ENCODE results near the gene UFC1. TPM values are rescaled to one million over a fixed set of nuclear protein-coding genes. Genes with fewer than 3 reads are reported as not detected.

UFC1 gene
- total and polyA plus RNA-seq, 2 donors from 2014 or later: 96.9 to 175 TPM

DNA sequence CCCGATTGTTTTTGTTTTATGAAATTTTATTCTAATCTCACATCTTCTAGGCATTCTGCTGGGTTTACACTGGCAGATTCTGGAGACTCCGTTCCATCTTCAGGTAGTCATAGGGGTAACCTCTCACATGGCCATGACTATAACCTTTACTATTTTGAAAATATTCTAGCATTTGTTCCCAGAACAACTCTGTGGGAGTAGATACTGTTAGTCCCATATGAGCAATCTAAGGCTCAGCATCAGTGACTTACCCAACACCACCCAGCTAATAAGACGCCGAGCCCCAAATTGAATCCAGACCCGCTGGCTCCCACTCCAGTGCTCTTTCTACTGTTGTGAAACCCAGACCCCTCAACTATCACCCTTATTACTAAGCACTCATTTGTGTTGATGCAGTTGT, 35.3 kb downstream of the UFC1 start:
- Histone ChIP-seq H3K27ac (ENCODE audit: low read depth in 2 of 2, low read length in 2 of 2) (no peak overlapping the region), H3K9me3 (ENCODE audit: control insufficient read depth in 2 of 3, insufficient read depth in 1 of 3, low read length in 3 of 3) (no peaks in the 10 kb centered on the region), H3K36me3 (ENCODE audit: control insufficient read depth in 2 of 3, insufficient read depth in 3 of 3, low read length in 3 of 3) (no peaks in the 10 kb centered on the region), H3K4me1 (ENCODE audit: control insufficient read depth in 2 of 3, insufficient read depth in 2 of 3, low read depth in 1 of 3, low read length in 3 of 3) (peaks cover 0 to 5% (median 2%) of the 10 kb centered on the region in 3 donors), H3K27me3 (ENCODE audit: control insufficient read depth, insufficient read depth, low read length) (no peaks in the 10 kb centered on the region), H3K4me3 (ENCODE audit: low read length in 3 of 3) (no peak overlapping the region), H3K9ac (ENCODE audit: low read length in 3 of 3) (no peak overlapping the region)
- no peak for FAIRE-seq
- TF ChIP-seq, protein P1, sequence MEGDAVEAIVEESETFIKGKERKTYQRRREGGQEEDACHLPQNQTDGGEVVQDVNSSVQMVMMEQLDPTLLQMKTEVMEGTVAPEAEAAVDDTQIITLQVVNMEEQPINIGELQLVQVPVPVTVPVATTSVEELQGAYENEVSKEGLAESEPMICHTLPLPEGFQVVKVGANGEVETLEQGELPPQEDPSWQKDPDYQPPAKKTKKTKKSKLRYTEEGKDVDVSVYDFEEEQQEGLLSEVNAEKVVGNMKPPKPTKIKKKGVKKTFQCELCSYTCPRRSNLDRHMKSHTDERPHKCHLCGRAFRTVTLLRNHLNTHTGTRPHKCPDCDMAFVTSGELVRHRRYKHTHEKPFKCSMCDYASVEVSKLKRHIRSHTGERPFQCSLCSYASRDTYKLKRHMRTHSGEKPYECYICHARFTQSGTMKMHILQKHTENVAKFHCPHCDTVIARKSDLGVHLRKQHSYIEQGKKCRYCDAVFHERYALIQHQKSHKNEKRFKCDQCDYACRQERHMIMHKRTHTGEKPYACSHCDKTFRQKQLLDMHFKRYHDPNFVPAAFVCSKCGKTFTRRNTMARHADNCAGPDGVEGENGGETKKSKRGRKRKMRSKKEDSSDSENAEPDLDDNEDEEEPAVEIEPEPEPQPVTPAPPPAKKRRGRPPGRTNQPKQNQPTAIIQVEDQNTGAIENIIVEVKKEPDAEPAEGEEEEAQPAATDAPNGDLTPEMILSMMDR (IDR thresholded peaks at IDR 0.05; ENCODE audit: borderline replicate concordance, extremely low read depth, insufficient read depth): no peak
- intact Hi-C loops (cut with DNase I): no loop called here
- DNase-seq: peak in 1 of 5 donors; percentile 14

DNA sequence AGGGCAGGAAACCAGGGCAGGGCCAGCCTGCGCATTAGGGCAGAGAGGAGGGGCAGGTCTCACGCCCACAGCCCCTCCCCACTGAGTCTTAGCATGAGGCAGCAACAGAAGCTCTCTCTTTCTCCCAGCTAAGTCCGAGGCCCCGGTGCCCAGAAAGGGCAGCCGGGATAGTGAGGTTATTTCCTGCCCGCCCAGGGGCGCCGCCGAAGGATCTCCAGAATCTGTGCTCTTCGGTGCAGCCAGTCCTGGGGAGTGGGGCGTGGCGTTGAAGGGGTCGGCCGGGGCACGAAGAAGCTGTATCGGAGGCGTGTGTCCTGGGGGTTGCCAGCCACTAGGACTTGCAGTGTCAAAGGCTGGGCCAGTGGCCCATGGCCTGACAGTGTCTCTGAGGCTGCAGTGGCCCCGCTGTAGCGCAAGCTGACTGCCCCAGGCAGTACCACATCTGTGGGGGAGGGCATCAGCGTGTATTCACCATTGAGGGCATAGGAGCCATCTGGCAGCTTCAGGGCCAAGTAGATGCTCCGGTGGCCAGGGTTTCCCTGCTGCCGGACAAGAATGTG, 37.3 kb downstream of the UFC1 start:
- DNase-seq: peak in 1 of 5 donors; percentile 68
- no peaks in the 10 kb centered on the region for H3K27me3 ChIP-seq (ENCODE audit: control insufficient read depth, insufficient read depth, low read length)
- no peak overlapping the region for H3K4me3 ChIP-seq (ENCODE audit: low read length in 3 of 3)
- H3K9me3 ChIP-seq (ENCODE audit: control insufficient read depth in 2 of 3, insufficient read depth in 1 of 3, low read length in 3 of 3): no peaks in the 10 kb centered on the region
- H3K27ac ChIP-seq (ENCODE audit: low read depth in 2 of 2, low read length in 2 of 2): no peak overlapping the region
- intact Hi-C loops (cut with DNase I): no loop called here
- no peak for FAIRE-seq
- peaks cover 0 to 5% (median 2%) of the 10 kb centered on the region in 3 donors for H3K4me1 ChIP-seq (ENCODE audit: control insufficient read depth in 2 of 3, insufficient read depth in 2 of 3, low read depth in 1 of 3, low read length in 3 of 3)
- no peak overlapping the region for H3K9ac ChIP-seq (ENCODE audit: low read length in 3 of 3)
- peaks cover 0 to 4% (median 0%) of the 10 kb centered on the region in 3 donors for H3K36me3 ChIP-seq (ENCODE audit: control insufficient read depth in 2 of 3, insufficient read depth in 3 of 3, low read length in 3 of 3)
- TF ChIP-seq, protein P1 (IDR thresholded peaks at IDR 0.05; ENCODE audit: borderline replicate concordance, extremely low read depth, insufficient read depth): no peak

DNA sequence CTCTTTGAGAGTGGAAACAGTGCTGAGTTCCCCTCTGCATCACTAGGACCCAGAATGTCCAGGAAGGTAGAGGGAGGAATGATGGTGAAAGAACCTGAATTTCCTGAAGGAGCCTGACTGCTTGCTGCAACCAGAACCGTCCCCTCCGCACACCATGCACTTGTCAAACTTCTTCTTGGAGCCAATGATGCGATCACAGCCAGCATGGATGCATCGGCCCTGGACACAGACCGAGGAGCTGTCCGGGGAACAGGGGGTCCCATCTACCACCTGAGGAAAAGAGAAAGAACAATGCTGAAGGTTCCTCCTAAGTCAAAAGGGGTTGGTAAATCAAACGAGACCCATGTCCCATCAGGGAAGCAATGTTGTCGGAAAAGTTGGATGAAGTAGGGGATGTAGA, 38.2 kb downstream of the UFC1 start:
- no peak for FAIRE-seq
- TF ChIP-seq, protein P1 (IDR thresholded peaks at IDR 0.05; ENCODE audit: borderline replicate concordance, extremely low read depth, insufficient read depth): no peak

More for the DNA sequence above, 38.2 kb downstream of the UFC1 start:
- H3K4me3 ChIP-seq (ENCODE audit: low read length in 3 of 3): no peak overlapping the region
- intact Hi-C loops (cut with DNase I): no loop called here
- H3K36me3 ChIP-seq (ENCODE audit: control insufficient read depth in 2 of 3, insufficient read depth in 3 of 3, low read length in 3 of 3): peaks cover 0 to 4% (median 0%) of the 10 kb centered on the region in 3 donors
- H3K9me3 ChIP-seq (ENCODE audit: control insufficient read depth in 2 of 3, insufficient read depth in 1 of 3, low read length in 3 of 3): no peaks in the 10 kb centered on the region
- peaks cover 0 to 5% (median 1%) of the 10 kb centered on the region in 3 donors for H3K4me1 ChIP-seq (ENCODE audit: control insufficient read depth in 2 of 3, insufficient read depth in 2 of 3, low read depth in 1 of 3, low read length in 3 of 3)
- no peak overlapping the region for H3K9ac ChIP-seq (ENCODE audit: low read length in 3 of 3)
- no peaks in the 10 kb centered on the region for H3K27me3 ChIP-seq (ENCODE audit: control insufficient read depth, insufficient read depth, low read length)
- H3K27ac ChIP-seq (ENCODE audit: low read depth in 2 of 2, low read length in 2 of 2): no peak overlapping the region
- peak in 1 of 5 donors; percentile 64 for DNase-seq
